ENCODE data around the gene DHRS1. TPM values are rescaled to one million over a fixed set of nuclear protein-coding genes. Genes with fewer than 3 reads are reported as not detected.
A peak's percentile ranks its signal among the peaks of the same experiment; 100 is the strongest.

Gene DHRS1
- total RNA-seq, 2 donors from 2014 or later: 10.1 to 13.7 TPM

DNA sequence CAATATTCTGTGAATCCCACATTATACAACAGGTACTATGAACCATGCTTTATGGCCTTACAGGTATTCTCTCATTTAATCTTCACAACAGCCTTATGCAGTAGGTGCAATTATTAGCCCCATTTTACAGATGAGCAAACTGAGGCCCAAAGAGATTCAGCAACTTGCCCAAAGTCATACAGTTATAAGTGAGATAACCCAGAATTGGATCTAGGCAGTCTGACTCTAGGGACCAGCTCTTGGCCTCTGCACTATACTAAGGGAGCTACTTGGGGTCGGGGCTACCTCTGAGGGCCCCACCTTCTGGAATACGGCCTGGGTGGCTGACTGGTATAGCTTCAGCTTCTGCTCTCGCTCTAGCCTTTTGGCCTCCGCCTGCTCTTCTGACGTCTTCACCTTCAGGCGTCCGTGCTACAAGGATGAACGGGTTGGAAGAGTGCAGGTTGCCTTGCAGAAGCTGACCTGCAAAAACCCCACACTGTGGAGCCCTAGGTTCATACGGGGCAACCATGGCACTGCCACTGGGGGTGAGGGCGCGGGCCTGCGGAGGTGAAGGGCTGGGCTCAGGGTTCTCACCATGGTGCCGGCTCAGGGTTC is 28.9 kb downstream of the DHRS1 start:
- DNase-seq (ENCODE audit: low spot score): no peak
- peaks cover 0 to 11% of the 10 kb centered on the region in 2 donors for H3K4me1 ChIP-seq
- TF ChIP-seq, protein P1, sequence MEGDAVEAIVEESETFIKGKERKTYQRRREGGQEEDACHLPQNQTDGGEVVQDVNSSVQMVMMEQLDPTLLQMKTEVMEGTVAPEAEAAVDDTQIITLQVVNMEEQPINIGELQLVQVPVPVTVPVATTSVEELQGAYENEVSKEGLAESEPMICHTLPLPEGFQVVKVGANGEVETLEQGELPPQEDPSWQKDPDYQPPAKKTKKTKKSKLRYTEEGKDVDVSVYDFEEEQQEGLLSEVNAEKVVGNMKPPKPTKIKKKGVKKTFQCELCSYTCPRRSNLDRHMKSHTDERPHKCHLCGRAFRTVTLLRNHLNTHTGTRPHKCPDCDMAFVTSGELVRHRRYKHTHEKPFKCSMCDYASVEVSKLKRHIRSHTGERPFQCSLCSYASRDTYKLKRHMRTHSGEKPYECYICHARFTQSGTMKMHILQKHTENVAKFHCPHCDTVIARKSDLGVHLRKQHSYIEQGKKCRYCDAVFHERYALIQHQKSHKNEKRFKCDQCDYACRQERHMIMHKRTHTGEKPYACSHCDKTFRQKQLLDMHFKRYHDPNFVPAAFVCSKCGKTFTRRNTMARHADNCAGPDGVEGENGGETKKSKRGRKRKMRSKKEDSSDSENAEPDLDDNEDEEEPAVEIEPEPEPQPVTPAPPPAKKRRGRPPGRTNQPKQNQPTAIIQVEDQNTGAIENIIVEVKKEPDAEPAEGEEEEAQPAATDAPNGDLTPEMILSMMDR (IDR thresholded peaks at IDR 0.05): no peak
- no peaks in the 10 kb centered on the region for H3K27me3 ChIP-seq
- H3K9me3 ChIP-seq: no peaks in the 10 kb centered on the region
- H3K36me3 ChIP-seq: peaks cover 9% of the 10 kb centered on the region
- peak overlapping the region; percentile 92 to 95 for H3K27ac ChIP-seq
- peak overlapping the region; percentile 69 to 97 for H3K4me3 ChIP-seq

DNA sequence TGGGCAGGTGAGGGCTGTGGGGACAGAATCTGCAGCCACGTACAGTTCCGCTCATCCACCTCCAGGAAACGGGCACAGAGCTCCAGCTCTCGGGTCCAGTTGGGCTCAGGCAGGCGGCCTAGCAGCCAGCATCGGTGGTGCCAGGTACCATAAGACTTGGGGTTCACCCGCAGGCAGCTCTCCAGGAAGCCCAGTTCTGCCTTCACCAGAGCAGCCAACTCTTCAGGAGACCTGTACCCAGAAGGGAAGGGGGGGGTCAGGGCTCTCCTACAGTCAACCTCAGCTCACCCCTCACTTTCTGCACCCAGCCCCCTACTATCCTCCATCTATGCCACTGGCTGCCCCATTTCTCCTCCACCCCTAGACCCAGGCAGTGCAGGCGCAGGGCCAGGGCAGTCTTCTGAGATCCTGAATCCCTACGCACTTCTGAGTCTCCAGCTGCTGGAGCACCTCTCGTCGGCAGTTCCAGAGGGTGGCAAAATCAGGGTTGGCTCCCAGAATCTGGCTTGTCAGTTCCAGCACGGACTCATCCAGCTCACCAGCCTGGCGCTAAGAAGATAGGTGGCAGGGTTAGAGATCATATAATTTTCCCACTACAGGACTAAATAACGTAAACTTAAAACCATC is 29.6 kb downstream of the DHRS1 start:
- H3K4me3 ChIP-seq: no peak overlapping the region
- no peak for DNase-seq (ENCODE audit: low spot score)
- peaks cover 0 to 11% of the 10 kb centered on the region in 2 donors for H3K4me1 ChIP-seq
- H3K9me3 ChIP-seq: no peaks in the 10 kb centered on the region
- TF ChIP-seq, protein P1 (IDR thresholded peaks at IDR 0.05): no peak
- H3K27me3 ChIP-seq: no peaks in the 10 kb centered on the region
- H3K27ac ChIP-seq: no peak overlapping the region
- peaks cover 9% of the 10 kb centered on the region for H3K36me3 ChIP-seq

DNA sequence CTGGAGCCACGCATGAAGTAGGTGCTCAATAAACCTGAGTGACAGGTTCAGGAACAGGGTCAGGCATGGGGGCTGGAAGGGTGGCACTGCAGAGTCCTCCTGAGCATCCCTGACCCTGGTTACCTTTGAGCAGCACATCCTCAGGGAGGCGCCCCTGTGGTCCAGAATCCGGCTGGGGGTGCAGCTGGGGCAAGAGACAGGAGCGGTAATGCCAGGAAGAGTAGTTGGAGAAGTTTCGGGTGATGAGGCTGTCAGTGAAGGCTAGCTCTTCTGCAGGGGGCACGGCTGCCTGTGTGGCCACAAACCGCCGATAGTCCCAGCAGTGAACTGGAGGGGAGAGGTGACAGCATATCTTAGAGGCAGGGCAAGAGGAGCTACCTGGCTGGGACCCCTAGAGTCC is 30.2 kb downstream of the DHRS1 start:
- Histone ChIP-seq H3K4me1 (peaks cover 0 to 11% of the 10 kb centered on the region in 2 donors), H3K27me3 (no peaks in the 10 kb centered on the region), H3K4me3 (no peak overlapping the region), H3K36me3 (peaks cover 9% of the 10 kb centered on the region), H3K27ac (no peak overlapping the region), H3K9me3 (no peaks in the 10 kb centered on the region)
- TF ChIP-seq, protein P1 (IDR thresholded peaks at IDR 0.05): no peak
- no peak for DNase-seq (ENCODE audit: low spot score)

DNA sequence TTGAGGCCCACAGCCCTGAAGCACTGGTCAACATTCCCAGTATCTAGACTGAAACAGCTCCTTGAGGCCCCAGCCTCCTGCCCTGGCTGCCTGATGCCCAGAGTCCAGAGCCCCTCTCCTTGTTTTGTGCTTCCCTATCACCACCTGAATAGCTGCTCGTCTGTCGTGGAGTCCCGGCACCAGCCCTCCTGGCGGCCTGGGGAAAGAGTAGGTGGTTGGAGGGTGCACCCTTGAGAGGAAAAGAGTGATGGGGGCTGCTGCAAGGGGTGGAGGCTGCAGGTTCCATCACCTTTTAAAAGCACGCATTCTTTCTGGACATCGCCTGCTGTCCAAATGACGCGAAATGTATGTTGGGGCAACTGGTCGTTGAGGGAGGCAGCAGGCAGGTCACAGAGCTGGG is 31.4 kb downstream of the DHRS1 start:
- H3K36me3 ChIP-seq: peaks cover 9% of the 10 kb centered on the region

DNA sequence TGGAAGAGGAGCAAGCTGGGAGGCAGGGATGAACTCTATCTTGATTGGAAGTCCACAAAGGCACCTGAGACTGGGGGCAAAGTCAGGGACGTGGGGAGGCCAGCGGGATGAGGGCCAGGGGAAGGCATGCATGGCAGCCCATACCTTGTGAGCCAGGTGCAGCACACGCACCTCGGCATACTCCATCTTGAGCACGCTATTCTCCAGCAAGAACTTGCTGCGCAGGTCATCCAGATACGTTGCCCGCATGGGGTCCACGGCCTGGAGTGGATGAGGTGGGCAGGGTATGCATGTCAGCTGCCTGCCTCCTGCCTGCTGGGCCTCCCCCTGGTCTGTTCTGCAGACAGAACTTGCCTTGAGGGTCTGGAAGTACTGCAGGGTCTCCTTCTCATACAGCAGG is 32.1 kb downstream of the DHRS1 start:
- no peak for DNase-seq (ENCODE audit: low spot score)
- H3K4me1 ChIP-seq: peaks cover 0 to 11% of the 10 kb centered on the region in 2 donors
- no peaks in the 10 kb centered on the region for H3K27me3 ChIP-seq
- H3K9me3 ChIP-seq: no peaks in the 10 kb centered on the region
- H3K27ac ChIP-seq: no peak overlapping the region
- TF ChIP-seq, protein P1 (IDR thresholded peaks at IDR 0.05): no peak
- peaks cover 9% of the 10 kb centered on the region for H3K36me3 ChIP-seq
- no peak overlapping the region for H3K4me3 ChIP-seq

More for the DNA sequence above, 31.4 kb downstream of the DHRS1 start:
- TF ChIP-seq, protein P1 (IDR thresholded peaks at IDR 0.05): no peak
- Histone ChIP-seq H3K27me3 (no peaks in the 10 kb centered on the region), H3K4me3 (no peak overlapping the region), H3K9me3 (no peaks in the 10 kb centered on the region), H3K27ac (no peak overlapping the region), H3K4me1 (peaks cover 0 to 11% of the 10 kb centered on the region in 2 donors)
- no peak for DNase-seq (ENCODE audit: low spot score)
